HG03575 (cell line): ENCODE data around the gene PCDH9.

Experiments
- ATAC-seq: cut with Tn5 transposase; IDR thresholded peaks from one replicate; pipeline ENCODE4 v1.9.1; 2021; ENCODE audit not compliant: unreplicated experiment, insufficient number of reproducible peaks, low FRiP score; ENCODE audit errors: extremely low read depth

The PCDH9 gene

DNA sequence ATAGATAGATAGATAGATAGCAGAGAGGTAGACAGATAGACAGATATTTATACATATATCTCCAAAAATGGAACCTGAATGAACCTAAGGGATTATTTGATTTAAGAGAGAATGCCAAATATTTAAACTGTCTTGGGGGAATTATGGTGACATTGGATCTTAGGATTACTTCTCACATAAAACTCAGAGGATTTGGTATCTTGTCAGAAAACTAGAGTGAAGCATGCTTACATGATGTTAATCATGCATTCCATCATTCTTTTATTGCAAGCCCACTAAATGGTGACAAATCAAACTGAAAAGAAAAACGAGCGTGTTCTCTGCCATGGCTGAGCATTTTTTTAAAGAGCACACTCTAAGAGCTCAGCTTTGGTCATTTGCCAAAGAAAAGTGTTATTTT is 165.2 kb downstream of the PCDH9 start:
- no peak for ATAC-seq

DNA sequence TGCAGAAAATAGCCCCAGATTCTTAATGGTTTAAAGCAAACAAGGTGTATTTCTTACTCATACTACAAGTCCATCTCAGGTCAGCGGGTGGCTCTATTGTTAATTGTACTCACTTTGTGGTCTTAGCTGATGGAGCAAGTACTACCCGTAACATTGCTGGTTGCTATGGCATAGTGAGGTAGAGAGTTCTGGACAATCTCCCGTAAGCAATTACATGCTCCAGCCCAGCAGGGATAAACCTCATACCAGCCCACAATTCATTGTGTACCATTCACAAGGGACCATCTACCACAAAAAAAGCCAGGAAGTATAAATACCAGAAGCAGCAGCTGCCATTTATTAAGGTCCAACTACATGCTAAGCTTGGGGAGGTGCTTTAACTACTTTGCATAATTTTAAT is 167.1 kb downstream of the PCDH9 start:
- no peak for ATAC-seq

DNA sequence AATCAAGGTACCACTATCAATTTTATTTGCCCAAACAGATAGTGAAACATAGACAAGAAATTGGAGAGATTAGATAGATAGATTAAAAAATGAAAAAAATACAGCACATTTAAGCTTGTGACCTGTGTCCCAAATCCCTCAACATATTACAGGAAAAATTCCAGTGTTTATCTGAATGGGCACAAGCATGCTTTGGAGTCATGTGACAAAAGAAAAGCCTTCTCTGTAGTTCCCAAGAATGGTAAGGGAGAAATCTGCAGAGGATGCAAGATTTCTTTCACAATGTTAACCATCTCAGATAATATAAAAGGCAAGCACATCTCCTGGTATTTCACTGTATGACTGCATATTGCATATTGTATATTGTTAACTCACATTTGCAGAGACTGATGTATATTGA is 168.0 kb downstream of the PCDH9 start:
- ATAC-seq = no peak

DNA sequence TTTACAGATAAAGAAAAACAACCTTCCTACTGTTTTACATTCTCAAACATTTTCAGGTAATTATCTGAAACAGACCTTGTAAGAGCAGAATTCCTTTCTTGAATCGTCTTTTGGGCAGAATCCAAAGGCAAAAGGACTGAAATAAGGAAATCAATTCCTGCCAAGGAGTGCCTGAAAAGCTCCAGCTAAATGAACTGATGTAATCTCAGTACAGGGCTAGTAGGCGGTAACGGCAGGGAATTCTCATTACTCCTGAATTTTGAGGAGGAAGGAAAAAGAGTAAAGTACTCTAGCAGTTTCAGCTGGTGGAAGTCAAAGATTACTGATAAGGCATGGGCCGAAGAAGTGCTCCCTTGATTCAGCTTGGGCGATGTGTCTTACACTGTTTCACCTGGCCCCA is 168.4 kb downstream of the PCDH9 start:
- ATAC-seq = no peak

DNA sequence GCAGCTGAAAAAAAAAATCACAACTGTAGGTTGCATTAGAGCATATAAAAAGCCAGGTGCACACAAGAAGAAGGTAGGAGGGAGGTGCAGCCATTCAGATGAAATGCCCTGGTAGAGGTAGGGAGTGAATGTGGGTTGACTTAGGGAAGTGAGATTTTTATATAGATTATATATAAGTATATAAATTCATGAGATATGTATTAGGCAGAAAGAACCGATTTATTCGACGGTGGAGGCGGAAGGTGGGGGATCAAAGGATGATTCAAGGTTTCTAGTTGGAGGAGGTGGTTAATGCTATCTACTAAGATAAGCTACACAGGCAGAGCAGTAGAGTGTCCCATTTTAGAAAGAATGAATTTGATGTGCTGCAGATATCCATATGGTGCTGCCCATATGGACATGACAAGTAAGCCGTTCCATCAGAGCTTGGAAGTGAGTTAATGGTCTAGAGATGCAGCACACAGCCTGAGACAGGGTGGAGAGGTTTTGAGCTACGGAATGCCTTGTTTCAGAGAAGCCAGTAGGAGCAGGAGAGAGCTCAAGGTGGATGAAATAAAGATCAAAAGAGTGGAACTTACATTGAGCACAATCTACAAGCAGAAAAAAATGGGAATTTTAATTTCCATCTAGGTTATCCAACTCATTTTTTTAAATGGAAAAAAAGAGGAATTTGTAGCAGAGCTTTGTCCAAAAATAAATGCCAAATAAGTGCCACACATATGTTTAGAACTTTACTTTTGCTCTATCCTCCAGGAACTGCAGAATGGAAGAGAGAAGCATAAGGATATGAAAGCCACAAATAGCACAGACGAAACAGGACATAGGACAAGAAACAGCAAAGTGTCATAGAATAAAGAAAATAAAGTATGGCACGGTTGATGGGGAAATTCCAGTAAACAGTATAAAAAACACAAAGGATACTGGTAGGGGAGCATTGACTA is 177.3 kb downstream of the PCDH9 start:
- no peak for ATAC-seq

DNA sequence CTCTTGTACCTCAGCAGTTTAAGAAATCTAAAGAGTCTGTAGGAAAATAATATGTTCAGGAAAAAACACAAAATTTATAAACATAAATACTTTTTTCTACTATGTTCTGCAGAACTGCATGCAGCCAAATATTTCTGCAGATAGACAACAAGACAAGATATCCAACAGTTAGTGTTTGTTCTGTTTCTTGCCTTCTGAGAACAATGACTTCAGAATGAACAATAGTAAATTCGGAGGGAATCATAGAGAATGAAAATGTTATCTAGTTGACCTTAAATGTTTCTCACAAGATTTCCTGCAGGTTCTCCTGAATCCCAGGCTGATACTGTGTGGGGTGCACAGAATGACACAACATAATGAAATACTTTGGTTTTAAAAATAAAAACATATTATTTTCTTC is 180.4 kb downstream of the PCDH9 start:
- ATAC-seq = no peak

DNA sequence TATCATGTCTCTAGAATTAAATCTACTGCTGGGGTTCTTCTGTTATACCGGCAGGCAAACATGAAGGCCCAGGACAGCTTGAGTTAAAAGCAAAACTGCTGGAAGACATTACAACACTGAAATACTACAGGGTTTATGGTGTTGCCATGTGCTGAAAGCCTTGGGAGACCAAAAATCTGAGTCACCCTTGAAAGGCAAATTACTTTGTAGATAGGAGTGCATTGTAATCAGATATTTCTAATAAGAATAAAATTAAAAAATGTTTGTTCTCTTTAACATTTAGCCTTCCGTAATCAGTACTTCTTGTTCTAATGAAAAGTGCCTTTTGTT is 181.3 kb downstream of the PCDH9 start:
- no peak for ATAC-seq

DNA sequence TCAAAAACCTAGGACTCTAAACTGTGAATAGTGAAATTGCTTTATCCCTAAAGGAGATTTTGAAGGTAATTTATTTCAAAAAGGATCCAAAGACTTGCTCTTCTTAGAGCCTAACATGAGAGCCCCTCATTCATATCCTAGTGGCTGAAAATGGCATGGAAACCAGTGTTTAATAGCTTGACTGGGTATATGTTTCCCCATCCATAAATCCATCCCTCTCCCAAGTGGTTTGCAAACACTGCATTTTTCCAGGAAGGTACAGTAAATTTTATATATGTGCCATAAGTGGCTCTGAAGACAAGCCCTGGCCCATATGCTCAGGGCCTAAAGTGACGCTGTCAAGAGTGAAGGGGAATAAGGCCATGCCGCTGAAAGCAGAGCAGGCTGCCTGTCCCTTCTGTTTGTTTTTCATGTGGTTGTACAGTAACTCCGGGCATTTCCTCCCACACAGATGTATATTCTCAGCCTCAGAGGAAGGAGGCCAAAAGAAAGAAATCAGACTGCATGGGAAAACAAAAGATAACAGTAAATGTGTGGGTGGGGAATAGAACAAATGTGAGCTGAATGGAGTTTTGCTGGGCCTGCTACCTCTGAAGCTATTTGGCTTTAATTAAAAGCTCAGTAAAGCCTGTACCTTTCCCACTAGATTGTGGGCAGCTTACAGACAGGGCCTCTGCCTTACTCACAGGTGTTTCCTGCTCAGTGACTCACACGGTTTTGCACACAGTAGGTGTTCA is 181.9 kb downstream of the PCDH9 start:
- peak; percentile 93 for ATAC-seq

DNA sequence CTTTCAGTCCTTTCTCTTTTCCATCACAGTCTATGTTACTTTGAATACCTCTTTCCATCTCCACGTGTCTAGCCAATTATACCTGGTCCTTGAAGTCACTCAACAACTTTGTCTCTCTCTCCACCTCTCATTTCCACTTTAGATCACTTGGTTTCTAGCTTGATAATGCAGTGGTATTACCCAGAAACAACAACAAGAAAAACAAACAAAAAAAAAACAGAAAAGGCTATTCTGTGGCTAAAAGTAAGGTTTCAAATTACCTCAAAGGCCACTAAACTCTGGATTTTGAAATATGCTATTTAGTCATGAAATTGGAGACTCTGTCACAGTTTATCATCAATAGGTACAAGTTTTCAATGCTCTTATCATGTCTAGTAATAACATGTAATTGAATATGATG is 184.8 kb downstream of the PCDH9 start:
- ATAC-seq = no peak

DNA sequence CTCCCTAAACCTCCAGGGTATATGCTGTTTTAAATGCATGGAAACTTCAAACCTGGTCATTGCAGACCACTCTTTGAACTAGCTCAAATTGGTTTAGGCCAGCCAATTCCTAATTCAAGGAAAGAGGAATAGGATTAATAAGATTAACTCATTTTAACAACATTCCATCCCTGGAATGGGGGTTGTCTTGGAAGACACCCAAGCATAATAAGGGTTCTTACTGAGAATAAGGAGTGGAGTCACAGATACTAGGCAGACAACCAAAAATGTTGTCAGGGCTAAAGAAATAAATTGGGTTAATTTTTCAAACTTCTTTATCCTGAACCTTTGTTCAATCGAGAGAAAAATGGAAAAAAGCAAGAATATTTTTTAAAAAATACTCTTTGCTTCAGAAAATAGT is 186.2 kb downstream of the PCDH9 start:
- no peak for ATAC-seq

DNA sequence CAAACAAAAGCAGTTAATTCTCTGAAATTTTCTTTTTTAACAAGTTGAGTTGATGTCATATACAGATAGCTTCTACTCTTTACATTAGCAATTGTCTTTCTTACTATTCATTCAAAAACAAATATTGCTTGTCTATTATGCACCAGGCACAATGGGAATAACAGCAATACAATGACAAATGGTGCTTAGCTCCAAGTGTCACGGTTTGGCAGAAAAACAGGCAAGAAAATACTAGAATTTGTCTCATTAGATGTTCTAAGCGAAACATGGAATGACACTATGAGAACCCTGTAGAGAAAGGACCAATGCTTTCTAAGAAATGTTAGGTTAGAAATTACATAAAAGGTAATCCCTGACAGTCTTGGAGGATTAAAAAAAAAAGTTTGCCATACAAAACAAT is 187.6 kb downstream of the PCDH9 start:
- ATAC-seq = no peak

DNA sequence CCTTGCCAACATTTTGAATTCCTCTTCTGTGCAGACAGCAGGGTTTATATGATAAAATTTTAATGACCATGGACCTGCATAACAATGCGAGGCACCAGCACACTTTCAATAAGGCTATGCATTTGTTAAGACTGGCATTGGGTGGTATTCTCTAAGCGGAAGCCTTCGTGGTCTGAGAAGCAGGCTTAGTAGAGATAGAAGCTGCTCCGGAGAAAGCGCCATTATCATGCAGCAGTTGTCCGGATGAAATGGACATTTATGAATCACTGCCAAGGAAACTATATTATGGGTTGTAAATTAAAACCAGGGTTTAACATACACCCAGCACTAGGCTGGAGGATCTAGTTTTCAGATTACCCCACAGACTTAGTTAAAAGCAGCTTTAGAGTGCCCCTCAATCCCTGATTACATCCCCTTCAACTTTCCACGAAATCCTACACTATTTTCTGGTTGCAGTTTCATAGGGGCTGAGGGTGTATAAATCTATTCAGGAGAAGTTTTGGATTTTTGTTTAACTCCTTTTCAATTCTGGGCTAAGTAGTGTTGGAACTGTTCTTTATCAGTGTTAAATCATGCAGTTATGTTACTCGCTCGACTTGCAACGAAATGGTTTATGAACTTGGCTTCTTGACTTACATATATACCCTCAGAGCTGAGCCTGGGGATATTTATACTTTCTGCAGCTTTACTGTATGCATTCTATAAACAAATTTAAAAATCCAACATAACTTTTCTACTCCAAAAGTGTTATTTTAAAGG is 193.3 kb downstream of the PCDH9 start:
- no peak for ATAC-seq

DNA sequence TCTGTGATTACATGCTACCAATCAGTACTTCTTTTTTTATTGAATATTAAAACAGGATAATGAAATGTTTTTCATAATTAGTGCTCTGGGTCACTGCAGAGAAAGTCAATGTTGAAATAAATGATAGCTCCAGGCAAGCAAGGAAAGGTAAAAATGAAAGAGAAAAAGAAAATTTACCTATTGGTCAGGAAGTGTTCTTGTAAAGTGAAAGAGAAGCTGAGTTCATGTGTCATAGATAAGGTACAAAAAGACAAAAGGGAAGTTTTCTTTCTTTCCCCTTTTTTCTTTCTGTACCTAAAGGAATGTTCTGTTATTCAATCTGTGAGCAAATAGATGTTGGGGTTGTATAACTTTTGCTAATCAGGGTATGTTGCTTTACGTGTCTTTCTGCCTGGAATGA is 197.0 kb downstream of the PCDH9 start:
- ATAC-seq = no peak

DNA sequence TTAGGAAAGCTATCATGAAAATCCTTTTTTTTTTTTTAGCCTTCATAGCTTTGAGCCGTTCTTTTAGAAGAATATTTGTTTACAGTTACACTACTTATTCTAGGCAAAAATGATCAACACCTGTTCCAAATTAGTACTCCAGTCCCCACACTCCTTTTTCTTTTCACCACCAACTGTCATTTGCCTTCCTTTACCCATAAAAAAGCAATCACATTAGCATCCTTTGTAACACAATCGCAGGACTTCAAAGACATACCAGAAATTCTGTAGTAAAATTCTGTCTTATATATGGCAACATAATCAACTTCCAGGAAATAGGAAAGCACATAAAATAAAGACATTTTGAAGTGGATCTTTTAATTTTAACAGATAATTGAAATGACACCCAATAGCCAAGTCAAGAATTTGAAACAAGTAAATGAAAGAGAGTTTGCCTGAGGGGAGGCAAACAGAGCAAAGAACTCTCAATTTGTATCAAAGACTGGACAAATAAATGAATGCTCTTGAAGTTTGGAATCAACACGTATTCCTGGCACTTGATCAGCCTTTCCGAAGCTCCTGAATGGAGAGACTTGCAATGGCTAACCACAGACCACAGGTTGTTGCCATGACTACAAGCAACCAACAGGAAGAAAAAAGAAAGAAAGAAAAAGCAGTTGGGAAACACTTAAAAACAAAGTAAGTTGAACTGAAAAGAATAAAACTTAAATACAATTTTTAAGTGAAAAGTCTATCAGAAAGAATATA is 206.8 kb downstream of the PCDH9 start:
- no peak for ATAC-seq

DNA sequence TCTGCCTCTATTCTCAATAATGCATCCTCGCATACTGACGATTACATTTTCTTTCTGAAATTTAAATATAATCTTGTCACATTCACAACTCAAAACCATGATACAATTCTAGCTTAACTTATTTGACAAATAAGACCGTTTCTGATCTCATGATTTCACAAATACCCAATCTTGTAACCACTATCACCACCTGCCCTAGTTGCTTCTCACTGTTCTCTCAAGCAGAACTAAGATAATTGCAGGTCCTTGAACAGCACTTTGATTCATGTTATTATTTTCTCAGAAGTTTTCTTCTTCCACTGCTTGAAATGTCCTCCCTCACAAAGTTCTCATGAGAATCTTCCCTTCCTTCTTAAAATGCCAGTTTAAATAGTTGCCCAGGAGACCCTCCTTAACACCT is 211.4 kb downstream of the PCDH9 start:
- no peak for ATAC-seq

DNA sequence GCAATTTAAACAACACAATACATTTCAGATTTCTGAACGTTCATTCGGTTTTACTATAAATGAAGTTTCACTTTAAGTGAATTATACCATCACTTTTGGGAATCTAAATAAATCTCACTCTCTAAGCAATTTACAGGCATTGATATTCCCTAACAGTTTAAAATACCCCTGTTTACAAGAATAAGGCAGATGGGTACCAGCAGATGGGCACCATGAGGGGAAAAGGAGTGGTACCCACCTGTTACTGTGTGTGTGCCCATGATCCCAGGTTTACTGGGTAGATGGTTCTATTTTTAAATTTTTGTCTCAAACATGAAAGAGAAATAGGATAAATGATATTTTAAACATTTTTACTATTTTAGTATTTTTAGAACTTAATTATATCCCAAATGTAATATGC is 212.9 kb downstream of the PCDH9 start:
- ATAC-seq = no peak

DNA sequence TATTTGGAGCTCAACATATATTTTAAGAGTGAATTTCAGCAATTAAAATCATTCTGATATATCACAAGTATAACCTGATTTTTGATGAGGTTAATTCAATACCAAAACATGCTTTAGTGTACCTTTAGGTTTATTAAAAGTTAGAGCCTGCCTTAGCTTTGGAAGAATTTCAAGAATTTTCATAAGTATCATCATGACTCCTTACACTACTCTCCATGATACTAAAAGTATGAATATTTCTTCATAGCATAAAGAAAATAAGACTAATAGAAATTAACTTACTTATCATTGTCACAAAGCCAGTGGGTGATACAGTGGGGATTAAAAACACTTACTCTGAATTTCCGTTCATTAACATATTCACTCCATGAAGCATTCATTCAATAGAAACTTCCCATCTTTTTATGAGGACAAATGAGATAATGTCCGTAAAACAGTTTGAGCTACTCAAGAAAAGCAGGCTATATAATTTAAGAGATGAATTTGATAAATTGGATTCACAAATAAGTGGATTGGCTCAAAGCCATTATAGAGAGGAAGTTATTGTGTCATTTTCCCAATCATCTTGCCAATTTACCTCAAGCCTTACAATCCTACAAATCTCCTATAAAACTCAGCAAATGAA is 214.0 kb downstream of the PCDH9 start:
- ATAC-seq = no peak

DNA sequence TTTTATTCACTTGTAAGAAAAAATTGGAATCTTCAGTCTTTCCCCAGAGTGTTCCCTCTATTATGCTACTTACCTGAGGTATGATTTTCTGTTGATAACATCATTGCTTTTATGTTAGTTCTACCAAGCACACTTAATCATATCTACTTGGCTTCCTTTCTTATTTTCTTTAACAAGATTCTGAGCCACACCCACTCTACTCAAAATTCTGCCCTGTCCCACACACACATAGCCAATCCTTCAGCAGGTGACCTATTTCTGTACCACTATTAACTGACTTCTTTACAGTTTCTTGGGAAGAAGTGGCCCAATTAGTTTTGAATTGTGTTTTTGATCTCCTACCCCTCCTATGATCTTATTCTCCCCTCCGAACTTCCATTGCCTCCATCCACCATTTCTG is 215.7 kb downstream of the PCDH9 start:
- ATAC-seq = no peak

DNA sequence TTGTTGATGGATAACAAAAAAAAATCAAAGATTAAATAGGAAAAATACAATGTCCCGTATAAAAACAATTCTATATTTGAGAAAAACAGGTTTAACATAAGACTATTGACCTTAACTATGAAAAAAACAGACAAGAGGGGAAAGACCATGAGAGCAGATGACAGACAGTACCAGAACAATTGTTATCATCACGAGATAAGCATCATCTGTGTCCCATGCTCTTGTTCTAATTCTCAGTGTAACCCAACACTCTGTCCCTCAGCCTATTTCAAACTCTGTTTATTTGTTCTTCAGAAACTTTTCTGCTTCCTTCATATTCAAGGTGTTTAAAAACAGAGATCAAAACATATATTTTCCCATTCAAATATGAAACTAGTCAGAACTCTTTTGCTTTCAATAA is 216.4 kb downstream of the PCDH9 start:
- ATAC-seq = no peak
